Astrocyte of the hippocampus (primary cell): ENCODE measurements around the gene ZNF211.

Experiments
- DNase-seq: peaks from one replicate; pipeline ENCODE4 v3.0.0; 2011; ENCODE audit warnings: low read depth, low spot score

The ZNF211 gene

DNA sequence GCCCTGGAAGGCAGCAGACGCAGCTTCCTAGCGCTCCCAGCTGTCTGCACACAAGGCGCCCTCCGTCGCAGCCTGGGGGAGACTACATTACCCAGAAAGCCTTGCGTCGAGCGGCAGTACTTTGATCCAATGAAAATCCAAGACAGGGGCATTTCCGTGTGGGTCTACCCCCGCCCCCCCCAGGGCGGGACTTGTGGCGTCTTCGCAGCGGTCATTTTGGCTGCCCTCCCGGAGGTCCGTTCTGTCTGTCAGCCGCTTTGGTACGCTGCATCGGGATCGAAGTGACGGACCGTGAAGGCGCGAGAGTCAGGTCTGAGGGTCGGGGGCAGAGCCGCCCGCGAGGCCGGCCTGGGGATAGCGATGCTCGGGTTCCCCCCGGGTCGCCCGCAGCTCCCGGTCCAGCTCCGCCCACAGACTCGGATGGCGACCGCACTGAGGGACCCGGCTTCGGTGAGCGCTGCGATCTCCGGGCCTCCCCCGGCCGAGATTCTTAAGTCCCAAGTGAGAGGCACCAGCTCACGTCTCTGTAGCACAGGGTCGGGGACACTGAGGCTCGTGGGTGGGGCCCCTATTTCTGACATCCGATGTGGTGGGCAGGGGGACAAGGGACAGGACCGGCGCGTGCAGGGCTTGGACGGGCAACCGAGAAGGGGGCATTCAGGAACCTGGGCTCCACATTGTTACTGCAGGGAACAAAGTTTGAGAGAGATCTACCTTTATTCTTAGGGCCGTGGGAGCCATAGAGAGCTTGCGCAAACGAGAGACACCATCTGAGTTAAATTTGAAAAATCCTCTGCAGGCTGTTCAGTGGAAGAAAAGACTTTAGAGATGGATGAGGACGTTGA lies at the start of gene ZNF211:
Gene ZNF211, plus strand, starts transcription at position 182 of the 845 bp plus-strand sequence. Its CDS starts 179 bp downstream, at position 361.
- peak; percentile 98 for DNase-seq

DNA sequence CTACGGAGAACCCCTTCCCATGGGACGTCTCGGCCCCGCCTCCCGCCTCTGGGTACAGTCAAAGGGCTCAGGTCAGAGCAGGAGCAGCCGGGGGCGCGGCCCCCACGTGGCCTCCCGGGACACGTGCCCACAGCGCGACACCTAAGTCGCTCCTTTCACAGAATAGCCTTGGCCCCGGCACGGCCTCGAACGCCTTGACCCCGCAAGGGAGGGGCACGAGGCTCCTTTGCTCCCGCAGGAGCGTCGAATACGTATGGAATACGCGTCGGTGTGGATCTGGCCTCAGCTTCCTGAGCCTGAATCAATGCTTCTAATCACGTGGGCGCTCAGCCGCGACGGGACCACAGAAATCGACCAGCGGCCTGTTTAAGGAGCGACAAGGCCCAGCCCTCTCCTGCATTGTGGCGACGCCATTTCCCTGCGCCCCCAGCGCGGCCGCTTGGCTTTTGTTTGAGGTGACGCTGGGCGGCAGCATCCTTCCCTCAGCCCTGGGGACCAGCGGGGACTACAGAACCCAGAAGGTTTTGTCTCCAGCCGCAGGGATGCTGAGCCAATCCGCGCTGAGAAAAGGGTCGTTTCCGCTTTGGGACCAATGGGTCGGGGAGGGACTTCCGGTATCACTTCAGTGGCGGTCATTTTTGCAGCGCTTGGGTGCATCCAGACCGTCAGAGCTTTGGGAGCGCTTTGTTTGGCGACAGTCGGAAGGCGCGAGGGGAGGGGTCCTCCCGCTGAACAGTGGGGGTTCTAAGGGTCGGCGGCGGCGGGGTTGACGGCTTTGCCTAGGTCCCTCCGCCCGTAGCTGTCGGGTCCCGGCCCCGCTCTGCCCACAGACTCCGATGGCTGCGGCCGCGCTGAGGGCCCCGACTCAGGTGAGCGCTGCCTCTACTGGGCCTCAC lies 49.2 kb upstream of the ZNF211 start, which contains the start of gene ZIK1:
Gene ZIK1, plus strand, starts transcription at position 625 of the 896 bp plus-strand sequence. Its CDS starts 212 bp downstream, at position 837.
- DNase-seq, result peak; percentile 97

DNA sequence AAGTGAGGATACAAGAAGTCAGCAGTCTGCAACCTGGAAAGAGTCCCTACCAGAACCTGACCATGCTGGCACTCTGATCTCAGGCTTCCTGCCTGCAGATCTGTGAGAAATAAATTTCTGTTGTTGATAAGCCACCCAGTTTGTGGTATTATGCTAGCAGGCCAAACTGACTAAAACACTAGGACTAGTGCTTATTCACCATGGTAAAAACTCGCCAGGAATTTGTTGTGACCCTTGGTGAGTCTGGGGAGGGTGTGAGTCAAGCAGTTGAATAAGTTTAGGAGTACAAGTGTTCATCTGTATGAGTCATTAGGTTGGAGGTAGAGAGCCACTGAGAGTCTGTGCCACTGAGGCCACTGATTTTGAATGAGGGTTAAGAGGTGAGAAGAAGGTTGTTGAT lies 45.4 kb upstream of the ZNF211 start:
- peak; percentile 73 for DNase-seq

DNA sequence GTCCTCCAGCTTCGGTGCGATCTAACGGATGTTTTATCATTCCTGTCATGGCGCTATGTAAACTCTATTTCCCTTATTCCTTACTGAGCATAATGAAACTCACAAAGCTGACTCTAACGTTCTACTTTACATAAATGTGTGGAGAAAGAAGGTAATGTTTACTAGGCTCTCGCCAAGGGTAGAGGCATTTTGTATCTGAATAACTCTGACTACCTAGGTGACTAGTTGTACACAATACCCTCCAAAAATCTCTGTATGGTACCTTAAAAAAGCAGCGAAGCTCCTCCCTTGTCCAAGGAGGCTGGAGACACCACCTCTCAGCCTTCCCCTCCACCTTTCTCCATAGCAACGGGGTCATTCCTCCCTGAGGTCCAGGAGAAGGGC lies 33.6 kb upstream of the ZNF211 start:
- DNase-seq, result no peak

DNA sequence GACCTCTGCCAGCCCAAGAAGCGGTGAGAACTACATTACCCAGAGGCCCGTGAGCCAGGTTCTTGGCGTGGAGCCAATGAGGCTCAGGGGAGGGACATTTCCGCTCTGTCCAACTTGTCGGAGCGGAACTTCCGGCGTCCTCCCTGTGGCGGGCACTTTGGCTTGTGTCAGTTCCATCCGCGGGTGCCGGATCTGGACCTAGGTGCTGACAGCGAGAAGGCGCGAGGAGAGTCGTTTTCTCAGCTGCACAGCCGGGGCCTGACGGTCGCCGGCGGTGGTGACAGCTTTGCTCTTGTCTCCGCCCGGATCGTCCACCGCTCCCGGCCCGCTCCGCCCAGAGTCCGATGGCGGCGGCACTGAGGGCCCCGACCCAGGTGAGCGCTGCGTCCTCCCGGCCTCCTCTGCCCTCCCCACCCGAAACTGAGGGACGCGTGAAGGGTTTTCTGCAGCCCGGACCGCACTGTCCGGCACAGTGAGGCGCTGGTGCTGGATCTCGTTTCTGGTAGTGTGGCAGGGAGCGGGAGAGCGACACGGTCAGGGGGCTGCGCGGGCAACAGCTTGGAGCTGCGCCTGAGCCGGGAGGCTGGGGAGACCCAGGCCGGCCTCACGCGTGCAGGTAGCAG lies 33.1 kb upstream of the ZNF211 start, which contains the start of gene ZNF530:
Gene ZNF530, plus strand, starts transcription at position 125 of the 623 bp plus-strand sequence. CDS start 4,461 bp downstream, outside the sequence.
- peak; percentile 96 for DNase-seq

DNA sequence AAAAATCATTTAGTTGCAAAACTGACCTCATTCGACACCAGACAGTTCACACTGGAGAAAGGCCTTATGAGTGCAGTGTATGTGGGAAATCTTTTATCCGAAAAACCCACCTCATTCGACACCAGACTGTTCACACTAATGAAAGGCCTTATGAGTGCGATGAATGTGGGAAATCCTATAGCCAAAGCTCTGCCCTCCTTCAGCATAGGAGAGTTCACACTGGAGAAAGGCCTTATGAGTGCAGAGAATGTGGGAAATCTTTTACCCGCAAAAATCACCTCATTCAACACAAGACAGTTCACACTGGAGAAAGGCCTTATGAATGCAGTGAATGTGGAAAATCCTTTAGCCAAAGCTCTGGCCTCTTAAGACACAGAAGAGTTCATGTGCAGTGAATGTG lies 26.0 kb upstream of the ZNF211 start:
- no peak for DNase-seq

DNA sequence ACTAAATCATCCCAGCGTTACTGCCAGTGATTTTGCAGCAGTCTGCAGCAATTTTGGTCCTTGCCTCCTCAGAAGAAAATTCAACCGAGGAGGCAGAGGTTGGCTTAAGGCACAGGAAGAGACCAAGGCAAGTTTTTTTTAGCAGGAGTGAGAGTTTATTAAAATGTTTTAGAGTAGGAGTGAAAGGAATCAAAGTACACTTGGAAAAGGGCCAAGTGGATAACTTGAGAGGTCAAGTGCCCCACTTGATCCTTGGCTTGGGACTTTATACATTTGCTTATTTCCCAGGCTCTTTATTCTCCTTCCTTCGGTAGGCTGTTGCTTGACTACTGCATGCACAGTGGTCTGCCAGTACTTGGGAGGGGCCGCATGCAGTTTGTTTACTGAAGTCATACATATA lies 21.9 kb upstream of the ZNF211 start:
- no peak for DNase-seq

DNA sequence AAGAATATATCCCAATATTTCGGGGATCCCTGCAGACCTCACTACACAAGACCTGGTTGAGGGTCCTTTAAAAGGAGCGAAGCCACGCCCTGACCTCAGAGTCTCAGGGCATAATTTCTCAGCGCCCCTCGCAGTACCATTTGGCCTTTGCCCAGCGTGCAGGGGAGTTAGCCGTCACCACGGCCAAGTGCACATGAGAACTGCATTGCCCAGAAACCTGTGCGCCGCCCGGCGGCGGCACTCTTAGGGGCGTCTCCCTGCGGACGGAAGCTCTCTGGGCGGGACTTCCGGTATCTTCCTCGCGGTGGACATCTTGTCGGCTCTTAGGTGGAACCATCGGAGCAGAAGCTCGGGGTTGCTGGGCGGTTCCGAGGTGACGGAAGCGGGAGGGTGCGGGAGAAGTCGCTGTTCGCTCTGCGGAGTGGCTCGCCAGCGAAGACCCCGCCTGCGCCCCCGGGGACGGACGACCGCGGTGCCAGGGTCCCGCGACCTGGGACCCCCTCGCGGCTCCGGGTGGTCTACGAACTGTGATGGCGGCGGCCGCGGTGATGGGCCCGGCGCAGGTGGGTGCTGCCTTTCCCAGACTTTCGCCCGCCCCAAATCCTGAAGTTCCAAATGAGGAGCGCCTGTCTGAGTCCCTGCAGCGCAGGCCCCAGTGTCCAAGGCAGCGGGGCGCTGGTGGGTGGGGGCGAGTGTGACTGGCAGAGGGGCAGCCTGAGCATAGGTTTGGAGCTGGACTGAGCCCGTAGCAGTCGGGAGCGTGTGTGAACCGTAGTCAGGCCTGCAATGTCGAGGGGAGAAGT lies 18.8 kb upstream of the ZNF211 start, which contains the start of gene ZNF134:
Gene ZNF134, plus strand, starts transcription at position 302 of the 803 bp plus-strand sequence. CDS start 5,227 bp downstream, outside the sequence.
- peak; percentile 96 for DNase-seq

DNA sequence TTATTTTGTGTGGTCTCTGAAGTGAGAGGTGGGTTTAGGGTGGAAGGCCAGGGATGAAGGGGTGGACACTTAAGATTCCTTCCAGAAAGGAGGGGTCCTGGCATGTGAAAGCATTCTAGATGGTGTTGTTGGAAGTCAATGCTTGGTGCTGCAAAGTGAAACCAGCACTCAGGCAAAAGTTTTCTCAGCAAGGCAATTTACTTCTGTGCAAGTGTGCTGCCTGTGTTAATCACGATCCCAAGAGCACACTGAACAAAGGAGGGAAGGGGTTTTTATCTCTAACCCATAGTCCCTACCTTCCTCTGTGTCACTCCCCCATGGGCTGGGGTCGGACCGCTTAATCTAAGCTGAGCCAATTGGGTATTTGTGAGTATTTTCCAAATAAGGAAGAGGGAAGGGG lies 17.6 kb upstream of the ZNF211 start:
- DNase-seq, result no peak

DNA sequence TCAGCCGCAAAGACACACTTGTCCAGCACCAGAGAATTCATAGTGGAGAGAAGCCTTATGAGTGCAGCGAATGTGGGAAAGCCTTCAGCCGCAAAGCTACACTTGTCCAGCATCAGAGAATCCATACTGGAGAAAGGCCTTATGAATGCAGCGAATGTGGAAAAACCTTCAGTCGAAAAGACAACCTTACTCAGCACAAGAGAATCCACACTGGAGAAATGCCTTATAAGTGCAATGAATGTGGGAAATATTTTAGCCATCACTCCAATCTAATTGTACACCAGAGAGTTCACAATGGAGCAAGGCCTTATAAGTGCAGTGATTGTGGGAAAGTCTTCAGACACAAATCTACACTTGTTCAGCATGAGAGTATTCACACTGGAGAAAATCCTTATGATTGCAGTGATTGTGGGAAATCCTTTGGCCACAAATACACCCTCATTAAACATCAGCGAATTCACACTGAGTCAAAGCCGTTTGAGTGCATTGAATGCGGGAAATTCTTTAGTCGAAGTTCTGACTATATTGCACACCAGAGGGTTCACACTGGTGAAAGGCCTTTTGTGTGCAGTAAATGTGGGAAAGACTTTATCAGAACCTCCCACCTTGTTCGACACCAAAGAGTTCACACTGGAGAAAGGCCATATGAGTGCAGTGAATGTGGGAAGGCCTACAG lies 12.2 kb upstream of the ZNF211 start:
- peak; percentile 11 for DNase-seq

DNA sequence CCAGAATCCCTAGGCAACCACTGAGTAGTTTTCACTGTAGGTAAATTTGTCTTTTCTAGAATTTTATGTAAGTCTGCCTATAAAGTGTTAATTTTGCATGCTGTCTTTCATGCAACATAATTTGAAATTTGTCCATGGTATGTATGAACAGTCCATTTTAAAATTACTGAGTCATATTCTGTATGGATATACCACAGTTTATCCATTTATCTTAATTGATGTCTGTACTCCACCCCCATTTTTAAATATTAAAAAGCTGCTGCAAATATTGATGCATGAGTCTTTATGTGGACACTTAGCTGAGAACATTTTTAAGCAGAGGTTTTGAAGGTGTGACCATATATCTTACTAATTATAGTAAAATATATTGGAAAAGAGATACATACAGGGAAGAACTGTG lies 9.9 kb upstream of the ZNF211 start:
- no peak for DNase-seq

DNA sequence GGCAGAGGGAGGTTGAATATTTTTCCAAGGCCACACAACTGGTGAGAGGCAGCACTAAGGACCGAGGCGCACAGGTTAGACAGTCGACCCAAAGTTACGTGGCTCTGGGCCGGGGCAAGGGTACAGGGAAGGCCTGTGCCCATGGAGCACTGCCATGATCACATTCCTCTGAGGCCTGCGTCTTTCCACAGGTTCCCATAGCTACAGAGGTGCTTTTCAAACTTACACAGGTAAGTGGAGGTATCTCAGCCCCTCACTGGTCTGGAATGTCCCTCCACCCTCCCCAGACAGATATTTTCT lies 814 bp downstream of the ZNF211 start:
- peak; percentile 18 for DNase-seq

DNA sequence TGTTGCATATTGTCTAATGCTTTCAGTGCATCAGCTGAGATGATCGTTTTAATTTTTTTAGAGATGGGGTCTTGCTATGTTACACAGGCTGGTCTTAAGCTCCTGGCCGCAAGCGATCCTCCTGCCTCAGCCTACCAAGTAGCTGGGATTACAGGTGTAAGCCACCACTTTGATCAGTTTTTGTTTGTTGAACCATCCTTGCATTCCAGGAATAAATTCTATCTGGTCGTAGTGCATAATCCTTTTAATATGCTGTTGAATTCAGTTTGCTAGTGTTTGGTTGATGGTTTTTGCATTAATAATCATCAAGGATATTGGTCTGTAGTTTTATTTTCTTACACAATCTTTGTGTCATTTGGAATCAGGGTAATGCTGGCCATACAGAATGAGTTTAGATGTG lies 4.4 kb downstream of the ZNF211 start:
- no peak for DNase-seq

DNA sequence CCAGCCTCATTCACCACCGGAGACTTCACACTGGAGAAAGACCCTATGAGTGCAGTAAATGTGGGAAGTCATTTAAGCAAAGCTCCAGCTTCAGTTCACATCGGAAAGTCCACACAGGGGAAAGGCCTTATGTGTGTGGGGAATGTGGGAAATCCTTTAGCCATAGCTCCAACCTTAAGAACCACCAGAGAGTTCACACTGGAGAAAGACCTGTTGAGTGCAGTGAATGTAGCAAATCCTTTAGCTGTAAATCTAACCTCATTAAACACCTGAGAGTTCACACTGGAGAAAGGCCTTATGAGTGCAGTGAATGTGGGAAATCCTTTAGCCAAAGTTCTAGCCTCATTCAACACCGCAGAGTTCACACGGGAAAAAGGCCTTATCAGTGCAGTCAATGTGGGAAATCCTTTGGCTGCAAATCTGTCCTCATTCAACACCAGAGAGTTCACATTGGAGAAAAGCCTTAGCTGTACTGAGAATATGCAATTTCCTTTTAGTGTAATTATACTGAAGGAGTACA lies 8.8 kb downstream of the ZNF211 start:
- no peak for DNase-seq

DNA sequence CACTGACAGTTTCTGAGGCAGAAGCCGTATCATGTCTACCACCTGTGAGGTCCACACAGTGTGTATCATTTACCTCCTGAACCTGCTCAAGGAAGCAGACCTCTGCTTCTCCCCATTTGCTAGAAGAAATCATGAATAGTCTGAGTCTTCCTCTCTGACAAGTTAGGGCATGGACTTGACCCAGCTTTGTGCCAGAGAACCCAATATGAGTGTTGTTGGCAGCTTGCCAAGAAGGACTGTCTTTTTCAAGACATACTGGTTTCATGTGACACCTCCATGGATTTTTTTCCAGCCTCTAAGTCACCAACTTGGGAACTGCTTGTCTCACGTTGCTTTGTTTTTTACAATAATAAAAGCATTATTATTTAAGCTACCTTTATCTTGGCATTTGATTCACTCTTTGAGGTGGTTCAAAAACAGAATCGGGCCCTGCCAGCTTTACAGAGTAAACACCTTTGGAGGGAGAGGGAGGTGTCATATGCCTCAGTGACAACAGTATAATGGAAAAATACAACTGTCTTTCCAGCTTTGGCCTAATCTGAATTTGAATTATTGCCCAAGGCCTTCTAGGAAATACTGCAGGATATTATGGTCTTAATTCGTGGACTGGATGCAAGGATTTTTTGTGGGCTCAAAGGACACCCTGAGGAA lies 9.6 kb downstream of the ZNF211 start:
- DNase-seq, result no peak

DNA sequence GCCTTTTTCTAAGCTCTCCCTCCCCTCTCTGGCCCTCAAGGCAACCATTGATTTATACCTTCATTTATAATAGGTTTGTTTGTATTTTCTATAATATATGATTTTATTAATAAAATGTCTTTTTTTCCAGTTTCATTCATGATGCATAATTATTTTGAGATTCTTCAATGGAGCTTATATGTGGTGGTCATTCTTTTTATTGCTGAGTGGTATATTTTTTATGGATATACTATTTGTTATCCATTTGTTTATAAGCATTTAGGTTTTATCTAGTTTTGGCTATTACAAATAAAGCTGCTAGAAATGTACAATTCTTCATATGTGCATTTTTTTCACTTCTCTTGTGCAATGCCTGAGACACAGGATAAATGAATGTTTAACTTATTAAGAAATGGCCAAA lies 10.8 kb downstream of the ZNF211 start:
- DNase-seq, result no peak

DNA sequence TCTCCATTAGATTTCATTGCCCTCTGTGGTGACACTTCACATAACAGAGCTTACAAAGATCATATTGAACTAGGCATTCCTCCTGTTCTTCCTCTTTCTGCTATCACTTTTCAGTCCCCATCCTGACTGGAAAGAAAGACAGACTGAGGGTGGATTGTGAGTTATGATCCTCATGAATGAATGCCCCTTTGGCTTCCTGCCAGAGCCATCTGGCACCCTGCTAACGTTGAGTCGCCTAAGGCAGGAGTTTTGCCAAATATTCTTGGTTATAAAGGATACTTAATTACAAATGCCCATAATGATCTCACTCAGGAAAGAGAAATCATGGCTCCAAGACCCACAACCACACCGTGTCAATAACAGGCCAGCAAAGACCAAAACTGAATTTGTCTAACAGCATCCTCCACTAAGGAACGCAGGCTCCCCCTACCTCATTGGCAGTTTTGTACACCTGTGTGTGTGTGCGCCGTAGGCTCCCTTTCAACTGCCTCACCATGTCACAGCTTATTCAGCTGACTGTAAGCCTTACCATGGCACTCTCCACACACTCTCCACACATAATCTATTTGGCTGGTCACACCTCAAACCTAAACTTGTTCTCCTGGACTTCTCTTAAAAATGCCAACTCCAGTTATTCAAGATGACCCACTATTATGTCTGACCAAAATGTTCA lies 15.5 kb downstream of the ZNF211 start:
- no peak for DNase-seq

DNA sequence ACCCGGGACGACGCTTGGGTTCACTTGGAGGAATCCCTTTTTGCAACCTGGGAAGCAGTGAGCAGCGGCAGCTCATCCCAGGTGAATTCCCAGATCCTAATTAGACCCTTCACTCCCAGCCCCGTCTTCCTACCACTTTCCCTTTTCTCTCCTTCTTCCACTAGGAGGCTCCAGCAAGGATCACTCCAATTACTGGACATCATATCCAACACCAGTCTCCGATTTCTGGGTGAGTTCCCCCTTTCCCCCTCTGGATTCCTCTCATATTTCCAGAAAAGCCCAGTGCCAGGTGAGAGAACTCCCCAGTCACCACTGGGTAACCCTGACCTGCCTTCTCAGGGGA lies 18.7 kb downstream of the ZNF211 start:
- peak; percentile 1 for DNase-seq

DNA sequence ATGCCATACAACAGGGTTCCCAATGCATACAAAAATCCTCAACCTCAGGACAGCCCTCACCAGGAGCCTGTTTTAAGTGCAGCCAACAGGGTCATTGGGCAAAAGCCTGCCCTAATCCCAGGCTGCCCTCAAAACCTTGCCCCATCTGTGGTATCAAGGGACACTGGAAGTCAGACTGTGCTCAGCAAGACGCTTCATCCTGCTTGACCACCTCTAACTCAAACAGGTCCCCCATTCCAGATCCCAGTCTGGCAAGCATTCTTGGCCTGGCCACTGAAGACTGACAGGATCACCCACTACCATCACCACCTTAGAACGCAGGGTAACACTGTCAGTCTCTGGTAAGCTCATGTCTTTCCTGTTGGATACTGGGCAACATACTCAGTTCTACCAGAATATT lies 20.7 kb downstream of the ZNF211 start:
- no peak for DNase-seq
